Endothelial cell (in vitro differentiated cells): Measurements from ENCODE around the gene TCN1. TPM values are rescaled to one million over a fixed set of nuclear protein-coding genes. Genes with fewer than 3 reads are reported as not detected.
"Not testable (repeated sequence)": the region's sequence is repeated elsewhere in the genome, so short reads cannot be mapped to it uniquely, and the experiment has no call there.

Experiments used
- DNase-seq: peaks from one replicate; pipeline ENCODE4 v3.0.0; 2021; ENCODE audit warnings: low spot score
- H3K27ac Mint-ChIP-seq: one replicate; pipeline ENCODE4 v1.8.0; 2021; ENCODE audit warnings: mixed read lengths, inconsistent platforms; ENCODE audit not compliant: unreplicated experiment
- H3K27me3 Mint-ChIP-seq: one replicate; pipeline ENCODE4 v1.8.0; 2021; ENCODE audit warnings: mild to moderate bottlenecking, moderate library complexity, mixed read lengths, inconsistent platforms; ENCODE audit not compliant: unreplicated experiment
- H3K36me3 Mint-ChIP-seq: one replicate; pipeline ENCODE4 v1.8.0; 2021; ENCODE audit warnings: mild to moderate bottlenecking, low read depth, mixed read lengths, inconsistent platforms; ENCODE audit not compliant: unreplicated experiment
- H3K4me1 Mint-ChIP-seq: one replicate; pipeline ENCODE4 v1.8.0; 2021; ENCODE audit warnings: mild to moderate bottlenecking, mixed read lengths, inconsistent platforms; ENCODE audit not compliant: unreplicated experiment
- H3K4me3 Mint-ChIP-seq: one replicate; pipeline ENCODE4 v1.8.0; 2021; ENCODE audit warnings: mild to moderate bottlenecking, mixed read lengths, inconsistent platforms; ENCODE audit not compliant: unreplicated experiment
- H3K9me3 Mint-ChIP-seq: one replicate; pipeline ENCODE4 v1.8.0; 2021; ENCODE audit warnings: mixed read lengths, inconsistent platforms; ENCODE audit not compliant: unreplicated experiment
- CTCF ChIP-seq: fragments of 200-600 bp; sonication (generic); IDR thresholded peaks from one replicate; pipeline ENCODE4 v1.5.0; 2021; ENCODE audit warnings: antibody characterized with exemption; ENCODE audit not compliant: unreplicated experiment
- long read RNA-seq: library from polyadenylated mRNA; unstranded; transcript quantifications from one replicate; pipeline ENCODE4 v2.0.0, GENCODE V29; 2020; ENCODE audit not compliant: unreplicated experiment
- total RNA-seq: library from RNA; stranded (reverse); fragmentation: NEBNext Ultra II Directional; extraction: Animal tissue kit (Norgen Biotek cat#: 25700); gene quantifications from one replicate; pipeline ENCODE4 v1.2.1, GENCODE V29; 2021; ENCODE audit not compliant: unreplicated experiment

The TCN1 gene
- not detected for total RNA-seq
- long read RNA-seq: 0 reads

DNA sequence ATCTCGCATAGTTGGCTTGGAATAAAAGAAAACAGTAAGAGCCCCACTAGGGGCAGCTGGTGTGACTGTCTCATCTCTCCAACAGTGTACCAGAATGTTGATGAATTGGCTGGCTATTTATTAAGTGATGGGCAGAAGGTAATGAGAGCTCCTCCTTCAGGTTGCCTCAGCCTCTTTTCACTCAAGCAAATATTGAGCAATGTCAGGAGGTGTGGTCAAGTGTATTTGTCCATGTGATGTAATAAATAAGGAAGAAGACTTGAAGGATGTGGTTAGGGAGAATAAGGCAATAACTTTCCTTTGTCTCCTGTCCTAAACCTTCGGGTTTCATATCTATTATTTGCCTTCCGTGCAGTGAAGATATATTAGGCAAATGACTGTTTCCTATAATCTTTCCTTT lies at the start of gene TCN1:
TCN1 (minus strand) TSS at position 91 of the 400 bp plus-strand sequence; CDS start at position 74, 17 bp downstream.
- DNase-seq: no peak

GRCh38 chr11:59903569-59903968 lies 37.3 kb upstream of the TCN1 start:
- H3K4me1 Mint-ChIP-seq: peaks cover 25% of the 10 kb centered on the region
- H3K4me3 Mint-ChIP-seq, DNase-seq, H3K36me3 Mint-ChIP-seq, H3K27me3 Mint-ChIP-seq, H3K9me3 Mint-ChIP-seq, H3K27ac Mint-ChIP-seq: not testable (repeated sequence)

More for the DNA sequence above, at the start of gene TCN1:
- TF ChIP-seq CTCF: no peak
- no peaks in the 10 kb centered on the region for H3K27me3 Mint-ChIP-seq
- peaks cover 8% of the 10 kb centered on the region for H3K36me3 Mint-ChIP-seq
- H3K4me1 Mint-ChIP-seq: no peaks in the 10 kb centered on the region
- no peaks in the 10 kb centered on the region for H3K9me3 Mint-ChIP-seq
- no peak within 1 kb of the TSS for H3K27ac Mint-ChIP-seq
- H3K4me3 Mint-ChIP-seq: no peak within 1 kb of the TSS

DNA sequence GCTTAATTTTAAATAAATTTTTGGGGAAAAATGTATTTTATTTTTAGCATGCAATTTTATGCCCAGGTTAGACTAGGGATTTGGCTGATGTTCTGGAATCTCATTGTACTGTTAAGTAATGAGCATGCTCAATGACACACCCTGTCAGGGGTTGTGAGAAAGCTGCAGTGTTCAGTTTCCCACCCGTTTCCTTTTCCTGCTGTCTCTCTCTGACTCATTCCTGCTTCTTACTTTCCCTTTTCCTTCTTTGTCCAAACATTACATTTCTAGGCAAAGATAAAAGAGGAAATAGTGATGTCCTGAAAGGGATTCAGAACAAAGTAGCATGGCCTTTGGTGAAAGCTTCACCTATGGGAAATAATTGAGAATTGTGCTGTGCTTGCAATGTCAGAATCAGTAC lies 35.0 kb upstream of the TCN1 start:
- Mint-ChIP-seq H3K27me3 (peaks cover 1% of the 10 kb centered on the region), H3K36me3 (peaks cover 12% of the 10 kb centered on the region), H3K4me3 (no peak overlapping the region), H3K4me1 (peaks cover 25% of the 10 kb centered on the region), H3K9me3 (no peaks in the 10 kb centered on the region), H3K27ac (peak overlapping the region; percentile 96)
- no peak for TF ChIP-seq CTCF
- DNase-seq: peak; percentile 38

DNA sequence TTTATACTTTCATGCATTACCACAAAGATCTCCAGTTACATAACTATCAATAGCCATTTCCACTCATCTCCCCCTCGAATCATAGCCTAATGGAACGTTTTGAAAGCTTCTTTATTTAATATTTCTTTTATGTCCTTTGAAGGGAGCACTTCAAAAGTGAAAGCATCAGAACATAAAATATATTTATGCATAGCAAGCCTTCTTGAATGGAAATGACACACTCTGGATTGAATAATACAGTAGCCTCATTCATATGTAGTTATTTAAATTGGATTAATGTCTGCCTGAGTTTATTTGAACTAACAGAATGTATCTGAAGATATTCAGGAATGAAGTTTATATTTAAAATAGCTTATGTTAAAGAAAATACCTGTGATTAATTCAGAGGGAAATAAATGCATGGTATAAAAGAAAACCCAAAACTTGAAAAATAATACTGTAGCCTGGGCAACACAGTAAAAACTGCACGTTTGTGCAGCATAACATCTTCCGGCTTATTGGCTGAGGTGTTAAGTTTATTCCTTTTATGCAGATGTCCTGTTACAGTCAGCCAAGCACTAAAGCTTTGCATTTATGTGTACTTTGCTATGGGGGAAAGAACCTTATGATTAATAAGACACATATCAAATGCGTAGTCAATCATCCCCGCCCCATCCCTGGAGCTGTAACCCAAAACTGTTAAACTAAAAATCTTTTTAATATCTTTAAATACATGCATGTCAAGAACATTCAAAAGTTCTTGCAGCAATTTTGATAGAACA lies 34.3 kb upstream of the TCN1 start:
- DNase-seq: no peak
- Mint-ChIP-seq H3K9me3 (no peaks in the 10 kb centered on the region), H3K4me1 (peaks cover 25% of the 10 kb centered on the region), H3K4me3 (no peak overlapping the region), H3K27me3 (no peaks in the 10 kb centered on the region), H3K36me3 (peaks cover 12% of the 10 kb centered on the region), H3K27ac (peak overlapping the region; percentile 96)
- no peak for TF ChIP-seq CTCF

DNA sequence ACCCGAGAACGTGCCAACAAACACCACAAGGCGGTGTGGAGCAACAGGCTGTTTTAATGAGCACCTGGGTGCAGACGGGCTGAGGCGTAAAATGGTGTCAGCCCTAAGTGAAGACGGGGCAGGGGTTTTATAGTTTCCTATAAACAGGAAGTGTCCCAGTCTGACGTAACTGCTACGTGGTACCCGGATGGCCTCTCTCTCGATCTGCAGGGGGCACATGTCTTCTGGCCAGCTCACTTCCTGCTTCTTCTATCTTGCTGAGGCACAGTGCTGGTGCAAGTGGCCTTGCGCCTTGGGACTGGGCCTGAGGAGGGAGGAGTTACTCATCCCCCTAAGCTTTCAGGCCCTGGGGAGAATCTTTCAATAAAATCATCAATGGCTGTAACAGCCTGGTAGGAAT lies 33.2 kb upstream of the TCN1 start:
- H3K4me1 Mint-ChIP-seq: peaks cover 25% of the 10 kb centered on the region
- H3K36me3 Mint-ChIP-seq: peaks cover 15% of the 10 kb centered on the region
- no peak overlapping the region for H3K4me3 Mint-ChIP-seq
- no peak for DNase-seq
- no peaks in the 10 kb centered on the region for H3K9me3 Mint-ChIP-seq
- no peak for TF ChIP-seq CTCF
- peak overlapping the region; percentile 81 for H3K27ac Mint-ChIP-seq
- H3K27me3 Mint-ChIP-seq: no peaks in the 10 kb centered on the region
